GM12864 (cell line): ENCODE measurements around the gene MKS1.

Experiments
- DNase-seq: peaks from one replicate; pipeline ENCODE4 v3.0.0-alpha.2; 2011; ENCODE audit warnings: low read depth
- H3K4me3 ChIP-seq: 2 replicates; pipeline ENCODE4 v1.5.1; 2011; ENCODE audit warnings: mild to moderate bottlenecking, low read depth, low read length, control low read depth
- TF ChIP-seq, protein P1 (sequence below): IDR thresholded peaks from 2 replicates; pipeline ENCODE4 v1.5.1; 2011; ENCODE audit warnings: low read depth, mild to moderate bottlenecking, moderate library complexity, low read length, control low read depth, inconsistent platforms; ENCODE audit errors: missing control alignments

Gene MKS1

DNA sequence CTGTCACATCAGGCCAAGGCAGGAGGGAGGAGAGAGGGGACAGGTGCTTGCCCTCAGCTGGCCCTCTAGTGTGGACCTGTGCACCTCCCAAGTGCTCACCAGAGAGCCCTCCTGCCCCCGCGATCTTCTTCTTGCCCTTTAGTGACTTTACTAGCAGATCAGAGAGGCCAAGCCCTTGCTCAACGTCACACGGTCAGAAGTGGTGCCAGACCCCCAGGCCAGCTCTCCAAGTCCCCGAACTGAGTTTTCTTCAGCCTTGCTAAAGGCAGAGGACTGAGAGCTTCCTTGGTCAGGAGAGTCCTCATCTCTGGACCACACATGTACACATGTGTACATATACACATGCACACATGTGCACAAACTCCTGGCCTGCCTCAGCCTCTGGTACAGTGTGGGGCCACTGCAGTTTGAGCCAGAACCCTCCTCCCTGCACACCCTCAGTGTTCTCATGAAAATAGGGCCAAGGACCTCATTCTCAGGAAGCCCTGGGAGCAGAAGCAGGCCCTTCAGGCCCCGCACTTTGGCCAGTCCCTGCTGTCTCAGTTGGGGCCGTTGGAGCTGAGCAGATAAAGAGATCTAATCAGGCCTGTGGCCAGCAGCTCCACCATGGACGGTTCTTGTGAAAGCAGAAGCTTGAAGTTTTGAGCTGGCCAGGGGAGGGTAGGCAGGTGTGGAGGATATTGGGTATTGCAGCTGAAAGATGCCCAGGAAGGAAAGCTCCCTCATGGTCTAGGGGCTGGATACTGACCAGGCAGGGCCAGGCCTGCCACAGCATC is 33.9 kb downstream of the MKS1 start:
- no peak for DNase-seq
- TF ChIP-seq, protein P1, sequence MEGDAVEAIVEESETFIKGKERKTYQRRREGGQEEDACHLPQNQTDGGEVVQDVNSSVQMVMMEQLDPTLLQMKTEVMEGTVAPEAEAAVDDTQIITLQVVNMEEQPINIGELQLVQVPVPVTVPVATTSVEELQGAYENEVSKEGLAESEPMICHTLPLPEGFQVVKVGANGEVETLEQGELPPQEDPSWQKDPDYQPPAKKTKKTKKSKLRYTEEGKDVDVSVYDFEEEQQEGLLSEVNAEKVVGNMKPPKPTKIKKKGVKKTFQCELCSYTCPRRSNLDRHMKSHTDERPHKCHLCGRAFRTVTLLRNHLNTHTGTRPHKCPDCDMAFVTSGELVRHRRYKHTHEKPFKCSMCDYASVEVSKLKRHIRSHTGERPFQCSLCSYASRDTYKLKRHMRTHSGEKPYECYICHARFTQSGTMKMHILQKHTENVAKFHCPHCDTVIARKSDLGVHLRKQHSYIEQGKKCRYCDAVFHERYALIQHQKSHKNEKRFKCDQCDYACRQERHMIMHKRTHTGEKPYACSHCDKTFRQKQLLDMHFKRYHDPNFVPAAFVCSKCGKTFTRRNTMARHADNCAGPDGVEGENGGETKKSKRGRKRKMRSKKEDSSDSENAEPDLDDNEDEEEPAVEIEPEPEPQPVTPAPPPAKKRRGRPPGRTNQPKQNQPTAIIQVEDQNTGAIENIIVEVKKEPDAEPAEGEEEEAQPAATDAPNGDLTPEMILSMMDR: no peak

DNA sequence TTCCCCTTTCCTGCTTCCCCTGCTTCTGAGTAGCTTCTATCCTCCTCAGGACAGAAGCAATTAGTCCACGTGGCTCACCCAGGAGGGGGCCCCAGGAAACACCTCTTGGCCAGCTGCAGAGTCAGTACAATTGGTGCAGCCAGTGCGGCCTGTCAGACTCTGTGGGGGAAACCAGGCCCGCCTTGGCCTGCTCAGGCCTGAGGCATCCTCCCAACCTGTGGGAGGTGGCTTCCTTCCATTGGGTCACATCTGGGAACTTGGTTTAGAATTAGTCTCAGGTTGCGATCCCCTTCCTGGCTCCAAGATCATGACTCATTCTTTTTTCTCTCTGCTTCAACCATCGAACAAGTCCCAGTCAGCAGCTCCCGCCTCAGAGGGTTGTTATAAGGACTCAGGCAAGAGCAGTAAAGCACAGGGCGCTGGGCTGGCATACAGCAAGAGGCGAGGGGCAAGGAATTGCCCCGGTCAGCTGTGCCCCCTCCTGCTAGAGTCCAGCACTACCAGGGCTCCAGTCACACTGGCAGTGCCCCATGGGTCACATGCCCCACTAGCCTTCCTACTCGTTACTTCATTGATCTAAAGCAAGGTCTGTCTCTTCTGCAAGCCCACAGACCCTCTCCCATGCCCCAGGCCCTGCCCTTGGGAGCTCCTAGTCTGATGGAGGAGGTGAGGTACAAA is 34.6 kb downstream of the MKS1 start:
- TF ChIP-seq, protein P1: no peak
- H3K4me3 ChIP-seq: no peak overlapping the region
- DNase-seq: no peak

More for the DNA sequence above, 33.9 kb downstream of the MKS1 start:
- no peak overlapping the region for H3K4me3 ChIP-seq

DNA sequence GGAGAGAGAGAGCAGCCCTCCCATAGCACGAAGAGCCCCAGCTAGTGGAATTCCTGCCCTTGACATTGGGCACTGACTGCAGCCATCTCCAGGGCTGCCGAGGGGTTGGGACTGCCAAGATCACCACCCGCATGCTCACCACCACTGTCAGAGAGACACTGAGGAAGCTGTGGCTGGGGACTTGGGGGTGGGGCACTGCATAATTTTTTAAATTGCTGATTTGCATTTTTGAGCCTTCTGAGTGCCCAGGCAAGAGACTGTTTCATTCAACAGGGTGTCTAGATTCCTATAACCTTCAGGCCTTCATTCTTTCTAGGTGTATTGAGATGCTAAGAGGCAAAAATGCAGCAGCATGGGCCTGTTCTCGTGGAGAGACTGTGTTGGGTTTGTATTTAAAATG is 35.5 kb downstream of the MKS1 start:
- DNase-seq: no peak
- TF ChIP-seq, protein P1: no peak
- no peak overlapping the region for H3K4me3 ChIP-seq

DNA sequence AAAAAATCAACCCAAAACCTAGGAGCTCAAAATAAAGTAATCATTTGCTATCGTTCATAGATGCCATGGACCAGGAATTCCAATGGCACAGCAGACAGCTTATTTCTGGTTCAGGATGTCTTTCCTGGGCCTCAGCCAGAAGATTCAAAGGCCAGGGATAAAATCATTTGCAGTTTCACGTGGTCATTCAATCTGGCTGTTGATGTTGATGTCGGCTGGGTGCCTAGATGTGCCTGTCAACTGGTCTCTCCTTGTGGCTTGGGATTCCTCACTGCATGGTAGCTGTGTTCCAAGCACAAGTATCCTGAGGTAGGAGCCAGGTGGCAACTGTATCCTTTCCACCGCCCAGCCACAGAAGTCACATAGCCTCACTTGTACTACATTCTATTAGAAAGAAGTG is 37.3 kb downstream of the MKS1 start:
- DNase-seq: no peak
- no peak overlapping the region for H3K4me3 ChIP-seq
- TF ChIP-seq, protein P1: no peak

DNA sequence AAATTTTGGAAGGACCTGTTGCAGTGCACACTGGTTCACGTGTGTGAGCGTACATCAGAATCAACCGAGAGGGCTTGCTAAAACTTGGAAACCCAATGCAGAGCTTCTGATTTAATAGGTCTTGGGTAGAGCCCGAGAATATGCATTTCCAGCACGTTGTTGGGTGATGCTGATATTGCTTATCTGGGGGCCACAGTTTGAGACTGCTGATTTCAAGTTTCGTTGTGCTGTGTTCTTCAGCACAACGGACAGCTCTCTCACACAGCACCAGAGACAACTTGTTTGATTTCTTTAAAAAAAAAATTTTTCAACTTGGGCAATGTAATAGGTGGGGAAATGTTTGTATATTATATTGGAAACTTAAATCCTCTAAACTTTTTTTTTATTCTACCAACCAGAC is 42.9 kb downstream of the MKS1 start:
- H3K4me3 ChIP-seq: no peak overlapping the region
- DNase-seq: no peak
- TF ChIP-seq, protein P1: no peak

DNA sequence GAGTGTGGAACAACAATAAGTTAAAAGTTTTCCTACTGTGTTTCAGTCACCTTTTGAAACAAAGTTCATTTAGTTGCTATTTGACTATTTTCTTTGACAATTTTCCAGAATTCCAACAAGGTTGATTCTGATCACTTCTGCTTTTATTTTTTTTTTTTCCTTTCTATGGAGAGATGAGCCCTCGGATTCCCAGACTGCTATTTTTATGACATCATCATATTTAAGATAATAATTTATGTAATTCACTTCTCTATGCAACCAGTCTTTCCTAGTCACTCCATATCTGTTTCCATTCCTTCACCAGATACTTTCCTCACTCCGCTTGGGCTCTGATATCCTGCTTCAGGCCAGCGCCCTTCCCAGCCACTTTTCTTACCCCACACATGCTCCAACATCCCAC is 44.2 kb downstream of the MKS1 start:
- DNase-seq: no peak
- H3K4me3 ChIP-seq: no peak overlapping the region
- TF ChIP-seq, protein P1: no peak
